RCC 7860 (cell line): ENCODE results near the gene COQ10B.

Experiments used
- DNase-seq: peaks from one replicate; pipeline ENCODE4 v3.0.0-alpha.2; 2015; ENCODE audit warnings: low spot score
- FAIRE-seq: peaks from 2 replicates; lab custom pipeline; 2012; peaks lifted over from hg19 to GRCh38; lab: Jason Lieb, UNC

The COQ10B gene

DNA sequence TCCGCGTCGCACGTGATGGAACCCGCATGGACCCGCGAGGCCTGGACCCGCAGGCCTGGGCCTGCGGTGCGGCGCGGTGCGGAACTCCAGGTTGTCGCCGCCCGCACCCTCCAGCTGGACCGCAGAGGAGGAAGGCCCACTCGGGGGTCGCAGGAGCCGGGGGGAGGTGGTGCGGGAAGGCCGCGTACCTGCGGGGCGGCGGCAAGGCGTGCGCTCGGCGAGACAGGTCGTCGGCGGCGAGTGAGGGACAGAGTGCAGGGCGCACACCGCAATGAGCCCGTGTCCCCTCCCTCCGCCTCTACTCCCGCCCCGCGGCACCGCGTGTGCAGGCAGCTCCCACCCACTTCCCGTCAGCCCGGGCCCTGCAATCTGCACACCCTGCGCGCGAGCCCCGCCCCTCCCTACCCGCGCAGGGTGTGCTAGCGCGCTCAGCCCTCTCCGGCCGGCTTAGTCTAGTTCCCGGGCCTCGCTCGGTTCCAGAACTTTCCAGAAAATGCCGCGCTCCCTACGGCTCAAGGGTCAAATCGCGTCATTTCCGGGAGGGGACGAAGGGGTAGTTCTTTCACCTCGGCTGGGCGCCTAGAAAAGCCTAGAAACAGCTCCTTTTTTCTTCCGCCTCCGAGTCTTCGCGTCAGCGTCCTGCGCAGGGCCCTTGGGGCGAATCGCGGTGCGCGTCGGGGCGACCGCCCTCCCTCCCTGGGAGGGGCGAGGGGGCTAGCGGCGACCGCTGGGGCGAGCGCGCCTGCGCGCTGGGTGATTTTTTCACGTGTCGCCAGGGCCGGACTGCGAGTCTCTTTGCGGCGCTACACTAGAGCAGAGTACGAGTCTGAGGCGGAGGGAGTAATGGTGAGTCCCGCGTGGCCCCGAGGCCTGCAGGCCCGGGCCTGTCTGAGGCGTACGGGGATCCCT is 46.5 kb downstream of the COQ10B start, which contains the start of the genes HSPD1 and HSPE1:
Gene HSPD1, minus strand, starts transcription at position 247 of the 909 bp plus-strand sequence. CDS start 992 bp downstream, outside the sequence.
Gene HSPE1, plus strand, starts transcription at position 786 of the 909 bp plus-strand sequence. Its CDS starts 58 bp downstream, at position 844.
- DNase-seq (peak; percentile 98), FAIRE-seq (peak; percentile 61)

DNA sequence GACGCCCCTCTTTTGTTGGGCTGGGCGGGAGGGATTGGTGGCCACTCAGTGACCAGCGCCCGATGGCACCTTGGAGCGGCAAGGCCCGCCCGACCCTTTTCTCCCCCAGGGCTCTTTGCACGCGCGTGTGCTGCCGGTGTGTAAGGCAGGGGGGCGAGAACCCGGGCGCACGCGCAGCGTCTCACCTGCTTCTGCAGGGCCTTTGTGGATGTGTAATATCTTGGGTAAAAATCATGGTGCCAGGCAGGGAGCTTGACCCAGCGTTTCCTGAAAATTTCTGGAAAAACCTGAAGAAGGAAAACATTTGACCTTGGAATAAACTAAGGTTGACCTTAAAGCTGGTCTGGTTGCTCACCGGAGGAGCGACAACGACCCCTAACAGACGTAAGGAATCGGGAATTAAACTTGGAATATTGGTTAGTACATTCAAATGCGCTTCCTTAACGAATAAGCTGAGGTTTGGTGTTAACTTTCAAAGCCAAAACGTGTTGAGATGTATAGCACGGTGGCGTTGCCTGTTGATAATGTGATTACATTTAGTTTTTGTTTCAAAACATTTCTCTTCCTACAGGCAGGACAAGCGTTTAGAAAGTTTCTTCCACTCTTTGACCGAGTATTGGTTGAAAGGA is 47.3 kb downstream of the COQ10B start:
- FAIRE-seq: no peak

DNA sequence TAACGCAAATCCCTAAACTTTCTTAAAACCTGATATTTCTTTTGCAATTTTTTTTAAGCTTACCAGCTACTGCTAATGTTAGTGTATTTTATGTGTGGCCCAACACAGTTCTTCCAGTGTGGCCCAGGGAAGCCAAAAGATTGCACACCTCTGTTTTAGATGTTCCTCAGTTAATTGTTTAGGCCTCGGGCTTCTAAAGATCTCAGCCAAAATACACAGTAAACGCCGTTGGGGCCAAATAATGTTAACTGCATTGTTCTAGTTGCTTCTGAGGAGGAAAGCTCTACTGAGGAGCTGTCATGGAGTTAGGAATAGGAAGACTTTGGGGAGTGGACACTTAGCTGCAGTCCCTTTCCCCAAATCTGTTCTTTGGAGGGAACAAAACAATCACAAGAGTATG is 48.8 kb downstream of the COQ10B start:
- no peak for DNase-seq
- no peak for FAIRE-seq

More for the DNA sequence above, 47.3 kb downstream of the COQ10B start:
- no peak for DNase-seq

DNA sequence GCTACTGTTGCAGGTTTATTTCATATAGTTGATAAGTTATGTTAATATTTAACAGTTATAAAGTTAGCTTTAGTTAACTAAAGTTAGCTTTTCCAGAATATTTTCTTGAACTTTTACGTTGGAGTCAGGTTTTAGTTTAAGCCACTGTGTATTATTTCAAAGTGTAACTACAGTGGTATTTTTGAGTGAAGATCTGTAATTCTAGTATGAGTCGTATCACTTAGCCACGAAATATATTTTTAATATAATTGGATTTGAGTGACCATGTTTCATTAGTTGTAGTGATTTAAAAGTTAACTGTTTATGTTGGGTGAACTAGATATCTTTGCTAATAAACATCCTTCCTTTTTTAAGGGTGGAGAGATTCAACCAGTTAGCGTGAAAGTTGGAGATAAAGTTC is 49.3 kb downstream of the COQ10B start:
- DNase-seq (no peak), FAIRE-seq (no peak)

DNA sequence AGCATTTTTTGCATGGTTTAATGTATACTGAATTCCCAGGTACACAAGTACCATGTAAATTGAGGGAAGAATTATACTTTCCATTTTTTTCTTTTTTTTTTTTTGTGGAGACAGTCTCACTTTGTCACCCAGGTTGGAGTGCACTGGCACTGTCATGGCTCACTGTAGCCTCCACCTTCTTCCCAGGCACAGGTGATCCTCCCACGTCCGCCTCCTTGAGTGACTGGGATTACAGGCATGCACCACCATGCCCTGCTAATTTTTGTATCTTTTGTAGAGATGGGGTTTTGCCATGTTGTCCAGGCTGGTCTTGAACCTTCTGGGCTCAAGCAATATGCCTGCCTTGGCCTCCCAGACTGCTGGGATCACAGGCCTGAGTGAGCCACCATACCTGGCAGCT is 50.6 kb downstream of the COQ10B start:
- no peak for DNase-seq
- no peak for FAIRE-seq

DNA sequence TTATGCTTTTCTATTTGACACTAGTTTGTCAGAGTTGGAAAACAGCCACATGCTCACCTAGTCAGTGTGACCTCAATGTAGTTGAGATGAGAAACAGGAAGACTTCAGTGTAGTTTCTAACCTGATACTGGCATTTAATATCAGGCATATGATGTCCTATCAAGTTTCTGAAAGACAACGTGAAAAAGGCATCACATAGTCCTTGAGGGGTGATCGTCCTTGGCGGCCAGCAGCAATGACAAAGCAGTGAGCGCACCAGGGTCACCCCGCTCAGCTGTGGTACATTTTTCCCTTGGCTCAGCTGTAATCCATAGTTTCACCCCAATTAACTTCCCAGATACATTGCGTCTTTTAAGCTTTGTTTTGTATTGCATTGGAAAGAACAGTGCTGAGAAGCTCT is 51.2 kb downstream of the COQ10B start:
- FAIRE-seq: no peak
- no peak for DNase-seq

DNA sequence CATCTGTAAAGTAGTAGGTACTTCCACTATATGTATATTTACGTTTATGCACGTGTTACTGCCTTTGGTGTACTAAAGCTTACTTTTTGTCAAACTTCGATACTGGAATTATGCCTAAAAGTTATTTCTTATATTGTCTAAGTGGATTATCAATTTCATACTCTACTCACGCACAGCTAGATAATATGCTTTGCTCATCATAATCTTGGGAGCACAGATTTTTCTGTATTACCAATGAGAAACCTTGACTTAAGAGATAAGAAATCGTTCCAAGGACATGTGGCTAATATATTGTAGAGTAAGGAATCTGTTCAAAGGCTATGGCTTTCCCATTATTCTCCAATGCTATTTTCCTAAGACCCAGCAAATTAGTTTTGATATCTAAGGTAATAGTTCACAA is 53.3 kb downstream of the COQ10B start:
- FAIRE-seq: no peak
- no peak for DNase-seq

DNA sequence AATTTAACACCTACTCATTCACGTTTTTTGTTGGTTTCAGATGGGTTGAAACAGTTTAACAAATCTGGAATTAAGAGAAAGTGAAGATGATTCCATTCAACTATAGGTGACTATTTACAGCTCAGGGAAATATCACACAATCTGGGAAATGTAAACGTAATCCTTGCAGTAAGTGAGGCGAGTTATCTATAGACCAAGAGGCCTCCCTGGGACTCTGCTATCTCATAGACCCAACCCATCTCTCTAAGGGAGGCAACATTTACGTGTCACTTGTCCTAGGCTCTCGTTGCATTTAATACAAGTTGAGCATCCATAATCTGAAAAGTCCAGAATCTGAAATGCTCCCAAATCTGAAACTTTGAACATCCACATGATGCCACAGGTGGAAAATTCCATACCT is 60.6 kb downstream of the COQ10B start:
- DNase-seq (no peak), FAIRE-seq (no peak)

DNA sequence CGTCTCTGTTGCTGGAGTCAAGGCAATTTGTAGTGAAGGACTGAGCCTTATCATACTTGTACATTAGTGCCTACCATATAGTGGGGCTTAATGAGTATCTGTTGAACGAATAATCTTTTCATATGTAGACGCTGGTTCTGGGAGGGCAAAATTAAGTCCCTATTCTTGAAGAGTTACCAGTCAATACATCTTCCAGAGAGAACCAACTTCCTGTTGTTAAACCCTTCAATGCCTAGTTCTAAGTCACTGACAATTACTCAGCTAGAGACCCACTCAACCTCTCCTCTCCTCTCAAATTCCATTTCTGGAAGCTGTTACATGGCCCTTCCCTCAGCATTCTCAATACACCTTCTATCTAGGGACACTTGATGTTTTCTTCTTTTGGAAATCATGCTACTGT is 61.4 kb downstream of the COQ10B start:
- DNase-seq (no peak), FAIRE-seq (no peak)

DNA sequence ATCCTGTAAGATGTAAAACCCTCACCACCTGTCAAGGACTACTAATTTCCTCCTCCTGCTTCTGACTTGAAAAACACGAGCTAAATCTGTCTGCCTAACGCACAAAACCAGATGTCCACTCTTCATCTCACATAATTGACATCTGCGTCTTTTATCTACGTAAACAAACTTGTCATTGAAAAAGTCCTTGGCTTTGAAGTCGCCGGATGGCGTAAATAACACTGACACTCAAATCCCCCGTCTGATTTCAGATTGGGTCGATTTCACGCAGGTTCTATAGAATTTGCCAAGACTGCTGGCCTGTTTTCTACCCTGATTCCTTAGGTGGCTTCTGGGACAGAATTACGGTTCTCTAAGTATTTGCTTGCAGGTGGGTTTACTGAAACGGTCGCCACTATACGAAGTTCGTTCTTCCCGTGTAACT is 62.0 kb downstream of the COQ10B start:
- DNase-seq (no peak), FAIRE-seq (no peak)

DNA sequence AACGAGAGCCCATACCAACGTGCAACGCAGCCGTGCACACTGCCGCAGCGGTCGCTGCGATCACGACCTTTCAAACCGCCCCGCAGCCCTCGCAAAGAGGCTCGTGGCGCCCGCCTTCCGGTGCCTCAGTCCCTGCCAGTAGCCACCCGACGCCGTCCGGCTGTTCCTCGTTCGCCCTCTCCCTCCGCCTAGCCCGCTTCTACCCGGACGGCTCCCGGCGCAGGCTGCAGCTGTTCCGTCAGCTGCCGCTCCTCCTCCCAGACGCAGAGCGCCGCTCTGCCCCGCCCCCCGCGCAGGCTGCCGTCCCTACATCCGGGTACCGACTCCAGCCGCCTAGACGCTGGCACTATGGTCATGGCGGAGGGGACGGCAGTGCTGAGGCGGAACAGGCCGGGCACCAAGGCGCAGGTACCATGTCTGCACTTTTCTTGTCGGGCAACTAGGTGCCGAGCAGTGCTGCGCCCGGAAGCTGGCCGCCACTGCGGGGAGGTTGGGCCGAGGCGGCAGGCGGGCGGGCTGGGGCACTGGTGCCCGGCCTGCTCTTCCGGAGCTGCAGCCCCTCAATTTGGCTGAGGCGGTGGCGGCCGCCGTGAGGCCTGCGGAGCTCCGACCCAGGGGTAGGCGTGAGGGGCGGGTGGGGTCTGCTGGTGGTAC is 62.5 kb downstream of the COQ10B start, which contains the start of gene MOB4:
Gene MOB4, plus strand, starts transcription at position 328 of the 654 bp plus-strand sequence. Its CDS starts 21 bp downstream, at position 349.
- DNase-seq: peak; percentile 90
- FAIRE-seq: peak; percentile 59

DNA sequence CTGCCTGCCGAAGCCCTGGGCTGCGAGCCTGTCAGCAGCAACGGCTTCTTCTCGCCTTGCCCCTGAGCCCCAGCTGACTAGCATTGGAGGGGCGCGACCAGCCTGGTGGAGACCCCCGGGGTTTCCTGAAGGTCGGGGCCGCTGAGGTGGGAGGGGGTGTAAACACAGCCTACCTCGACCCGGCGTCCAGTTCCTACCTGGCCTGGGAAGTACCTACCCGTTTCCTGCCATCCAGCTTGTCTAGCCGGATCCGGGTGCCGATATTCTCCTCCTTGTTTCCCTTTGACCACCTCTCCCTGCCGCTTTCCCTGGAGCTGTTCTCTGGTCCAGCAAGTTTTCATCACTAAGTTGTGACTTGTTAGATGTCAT is 63.0 kb downstream of the COQ10B start:
- DNase-seq: no peak
- FAIRE-seq: no peak

DNA sequence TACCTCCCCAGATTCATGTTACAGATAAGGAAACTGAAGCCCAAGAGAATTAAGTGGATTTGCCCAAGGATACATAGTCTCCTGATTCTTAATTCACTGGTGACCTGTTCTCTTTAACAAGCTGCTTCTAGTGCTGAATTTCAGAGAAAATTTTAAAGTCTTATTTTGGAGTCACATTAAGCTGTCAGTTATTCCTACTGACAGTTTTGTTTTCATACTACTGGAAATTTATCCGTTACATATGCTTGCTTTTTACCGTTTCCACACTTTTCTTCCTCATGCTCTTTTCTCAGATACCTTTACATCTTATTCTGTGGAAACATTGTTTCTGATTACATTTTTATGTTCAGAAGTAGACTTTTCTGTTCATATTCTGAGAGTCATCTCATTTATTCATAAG is 63.8 kb downstream of the COQ10B start:
- FAIRE-seq (no peak), DNase-seq (no peak)
